SK-N-MC (cell line): ENCODE results near the gene DOCK8.

Experiments
- EZH2 ChIP-seq: fragments of 200-600 bp; sonication (generic); IDR thresholded peaks from one replicate; pipeline ENCODE4 v1.6.1; 2017; ENCODE audit warnings: antibody characterized with exemption
- POLR2AphosphoS5 ChIP-seq: IDR thresholded peaks from 2 replicates; pipeline ENCODE4 v1.6.1; 2012; ENCODE audit warnings: mild to moderate bottlenecking, low read depth, low read length, borderline replicate concordance

GRCh38 chr9:471320-471719 lies 256.7 kb downstream of the DOCK8 start:
- no peak for TF ChIP-seq EZH2
- no peak for TF ChIP-seq POLR2AphosphoS5
